Cerebellar nuclear complex (tissue), 1 donor: ENCODE measurements around the gene CDCP1.

Experiments
- DNase-seq, 2 experiments: peaks; one replicate each; lab custom pipeline; 2025; lab: John Stamatoyannopoulos, UW

Gene CDCP1, protein sequence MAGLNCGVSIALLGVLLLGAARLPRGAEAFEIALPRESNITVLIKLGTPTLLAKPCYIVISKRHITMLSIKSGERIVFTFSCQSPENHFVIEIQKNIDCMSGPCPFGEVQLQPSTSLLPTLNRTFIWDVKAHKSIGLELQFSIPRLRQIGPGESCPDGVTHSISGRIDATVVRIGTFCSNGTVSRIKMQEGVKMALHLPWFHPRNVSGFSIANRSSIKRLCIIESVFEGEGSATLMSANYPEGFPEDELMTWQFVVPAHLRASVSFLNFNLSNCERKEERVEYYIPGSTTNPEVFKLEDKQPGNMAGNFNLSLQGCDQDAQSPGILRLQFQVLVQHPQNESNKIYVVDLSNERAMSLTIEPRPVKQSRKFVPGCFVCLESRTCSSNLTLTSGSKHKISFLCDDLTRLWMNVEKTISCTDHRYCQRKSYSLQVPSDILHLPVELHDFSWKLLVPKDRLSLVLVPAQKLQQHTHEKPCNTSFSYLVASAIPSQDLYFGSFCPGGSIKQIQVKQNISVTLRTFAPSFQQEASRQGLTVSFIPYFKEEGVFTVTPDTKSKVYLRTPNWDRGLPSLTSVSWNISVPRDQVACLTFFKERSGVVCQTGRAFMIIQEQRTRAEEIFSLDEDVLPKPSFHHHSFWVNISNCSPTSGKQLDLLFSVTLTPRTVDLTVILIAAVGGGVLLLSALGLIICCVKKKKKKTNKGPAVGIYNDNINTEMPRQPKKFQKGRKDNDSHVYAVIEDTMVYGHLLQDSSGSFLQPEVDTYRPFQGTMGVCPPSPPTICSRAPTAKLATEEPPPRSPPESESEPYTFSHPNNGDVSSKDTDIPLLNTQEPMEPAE

DNA sequence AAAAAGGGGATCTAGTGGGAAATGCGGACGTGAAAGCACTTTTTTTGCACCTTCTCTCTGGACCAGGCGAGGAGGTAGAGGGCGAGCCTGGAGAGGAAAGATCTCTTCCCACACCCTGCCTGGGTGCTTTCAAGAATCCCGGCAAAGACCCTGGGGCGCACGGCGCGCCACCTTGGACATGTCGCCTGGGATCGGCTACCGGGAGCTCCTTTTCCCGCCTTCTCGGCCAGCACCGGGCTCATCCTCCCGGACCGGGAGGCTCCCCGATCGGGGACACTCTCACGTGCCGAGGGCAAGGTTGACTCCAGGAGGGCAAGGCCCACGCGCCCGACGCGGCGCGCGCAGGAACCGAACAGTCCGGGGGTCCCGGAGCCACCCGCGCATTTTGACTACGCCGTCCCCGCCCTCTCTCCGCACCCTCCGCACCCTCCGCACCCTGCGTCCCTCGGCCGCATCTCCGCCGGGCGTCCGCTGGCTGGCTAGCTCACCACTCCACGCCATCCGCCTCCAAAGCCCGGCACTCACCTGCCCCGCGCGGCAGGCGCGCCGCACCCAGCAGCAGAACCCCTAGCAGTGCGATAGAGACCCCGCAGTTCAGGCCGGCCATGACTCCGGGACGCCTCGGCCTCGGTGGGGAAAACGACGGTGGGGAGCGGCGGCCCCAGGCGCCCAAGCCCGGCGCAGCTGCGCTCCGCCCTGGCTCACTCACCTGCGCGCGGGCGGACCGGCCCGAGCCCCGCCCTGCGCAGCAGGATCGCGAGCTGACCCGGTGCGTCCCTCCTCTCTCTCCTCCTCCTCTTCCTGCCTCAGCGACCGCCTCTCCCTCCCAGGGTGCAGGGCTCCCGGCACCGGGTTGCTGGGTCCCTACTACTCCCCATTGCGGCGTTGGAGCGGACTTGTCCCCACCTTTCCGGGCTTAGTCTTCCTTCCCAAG is at the start of gene CDCP1:
TSS of gene CDCP1 (minus strand) at position 698 of the 934 bp plus-strand sequence. CDS start at position 607, 91 bp downstream.
- no peak for DNase-seq

DNA sequence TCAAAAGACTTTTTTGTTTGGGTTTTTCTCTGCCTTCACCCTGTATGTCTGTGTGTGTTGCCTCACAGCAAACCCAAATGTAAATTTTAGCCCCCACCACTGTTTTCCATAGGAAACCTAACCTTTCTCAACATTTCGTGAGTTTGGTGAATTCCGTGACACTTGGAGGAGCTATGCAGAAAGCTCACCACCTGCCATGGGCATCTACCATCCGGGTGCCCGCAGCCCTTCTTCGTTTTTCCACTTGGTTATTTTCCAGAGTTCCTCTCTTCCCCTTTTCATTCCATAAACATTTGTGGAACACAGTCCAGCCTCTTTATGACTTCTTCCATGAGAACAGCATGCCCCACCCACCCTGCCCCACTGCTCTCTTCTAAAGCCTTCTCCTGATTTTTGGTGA is 48.6 kb upstream of the CDCP1 start:
- no peak for DNase-seq

DNA sequence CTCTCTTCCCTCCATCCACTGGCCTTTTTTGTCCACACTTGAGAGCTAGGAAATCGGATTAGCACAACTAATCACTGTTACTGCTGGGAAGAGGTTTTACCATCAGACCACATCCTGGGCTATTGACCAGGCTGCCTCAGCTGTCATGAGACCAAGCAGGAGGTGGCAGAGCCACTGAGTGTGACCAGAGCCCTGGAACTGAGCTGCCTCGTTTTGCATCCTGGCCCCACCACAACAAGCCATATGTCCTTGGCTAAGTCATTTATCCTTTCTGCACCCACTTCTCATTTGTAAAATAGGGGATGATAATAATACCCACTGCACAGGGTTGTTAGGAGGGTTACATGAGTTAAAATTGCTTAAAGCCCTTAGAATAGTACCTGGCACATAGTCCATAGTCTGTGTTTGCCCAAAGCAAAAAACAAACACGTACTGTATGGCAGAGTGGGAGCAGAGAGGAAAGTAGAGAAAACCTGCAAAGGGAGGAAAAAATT is 45.8 kb upstream of the CDCP1 start:
- DNase-seq = no peak

DNA sequence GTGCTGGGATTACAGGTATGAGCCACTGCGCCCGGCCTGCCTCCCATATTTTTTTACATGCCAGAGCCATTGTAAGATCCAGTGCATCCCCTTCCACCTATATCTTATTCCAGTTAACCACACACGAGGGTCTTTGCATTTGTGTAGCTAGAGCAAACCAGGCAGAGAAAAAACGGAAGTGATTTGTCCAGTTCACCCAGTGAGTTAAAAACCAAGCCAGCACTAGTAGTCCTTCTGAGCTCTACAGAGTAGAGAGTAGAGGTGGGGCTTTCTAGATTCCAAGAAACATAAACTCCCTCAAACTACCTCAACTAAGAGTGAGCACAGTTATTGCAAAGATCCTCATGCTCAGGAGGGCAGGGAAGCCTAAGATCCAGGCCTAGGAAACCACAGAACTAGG is 45.2 kb upstream of the CDCP1 start:
- no peak for DNase-seq

DNA sequence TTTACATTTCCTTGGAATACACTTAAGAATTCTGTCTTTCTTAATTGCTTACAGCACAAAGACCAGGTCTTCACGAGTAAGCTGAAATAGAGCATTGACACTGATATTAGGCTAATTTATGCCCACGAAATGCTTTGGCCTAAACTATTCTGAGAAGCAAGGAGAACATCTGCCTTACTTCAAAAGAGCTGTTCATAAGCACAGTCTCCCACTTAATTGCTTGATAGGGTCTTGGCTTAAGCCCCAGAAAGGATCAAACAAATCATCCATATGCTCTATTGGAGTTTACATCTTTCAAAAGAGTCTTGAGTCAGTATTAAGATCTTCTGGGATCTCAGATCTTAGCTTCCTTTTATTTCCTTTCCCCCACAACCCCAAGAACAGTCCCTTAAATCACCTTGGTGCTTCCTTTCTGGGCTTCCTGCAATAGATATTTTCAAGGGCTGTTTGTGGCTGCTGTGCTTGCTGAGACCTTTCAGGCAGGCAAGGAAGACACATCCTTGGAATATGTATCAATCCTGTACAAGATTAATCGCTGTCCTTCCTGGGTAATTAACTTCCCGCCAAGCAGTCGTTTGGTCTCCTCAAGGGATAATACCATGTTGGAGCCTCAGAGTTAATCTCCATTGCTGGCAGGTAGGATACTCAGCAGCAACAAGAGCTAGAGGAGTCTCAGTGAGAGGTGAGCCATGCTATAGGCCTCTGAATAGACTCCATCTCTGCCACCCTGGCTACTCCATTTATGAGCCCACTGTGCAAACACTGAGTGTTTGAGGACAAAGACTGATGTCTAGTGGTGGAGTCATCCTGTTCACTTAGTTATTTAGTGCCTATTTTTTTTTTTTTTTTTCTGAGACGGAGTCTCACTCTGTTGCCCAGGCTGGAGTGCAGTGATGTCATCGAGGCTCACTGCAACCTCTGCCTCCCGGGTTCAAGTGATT is 42.8 kb upstream of the CDCP1 start:
- no peak for DNase-seq

DNA sequence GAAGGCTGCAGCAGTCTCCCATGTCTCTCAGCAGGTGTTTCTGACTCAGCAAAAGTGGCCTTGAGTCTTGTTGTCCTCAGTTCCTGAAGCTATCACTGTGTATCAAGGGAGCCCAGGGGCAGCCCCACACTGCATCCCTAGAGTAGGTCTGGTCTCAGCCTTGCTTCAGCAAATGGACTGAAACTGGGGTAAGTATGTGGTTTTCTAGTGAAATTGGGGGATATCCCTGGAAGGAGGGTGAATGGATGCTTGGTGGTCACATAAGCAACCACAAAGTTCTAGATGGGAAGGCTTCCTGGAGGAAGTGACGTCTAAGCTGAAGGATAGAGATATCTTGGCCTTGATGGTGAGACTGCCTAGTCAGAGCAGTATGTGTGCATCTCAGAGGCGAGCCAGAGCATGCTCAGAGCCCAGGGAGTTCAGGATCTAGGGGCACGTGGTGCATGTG is 41.5 kb upstream of the CDCP1 start:
- no peak for DNase-seq

DNA sequence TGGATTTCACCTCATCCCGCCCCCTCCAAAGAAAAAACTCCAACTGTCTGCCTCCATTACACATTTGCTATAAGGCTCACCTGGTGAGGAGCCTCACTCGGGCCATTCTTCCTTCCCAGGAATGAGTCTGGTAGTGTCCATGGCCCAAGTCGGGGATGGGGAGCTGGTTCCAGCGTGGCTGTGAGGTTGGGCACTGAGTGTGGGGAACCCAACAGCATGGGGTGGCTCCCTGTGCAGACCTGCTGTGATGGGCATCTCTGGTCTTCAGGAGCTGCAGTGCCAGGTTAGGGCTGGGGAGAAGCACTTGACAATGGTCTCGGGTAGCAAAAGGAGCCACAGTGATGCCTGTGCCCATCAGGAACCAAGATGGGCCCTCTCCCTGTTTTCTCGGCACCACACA is 40.7 kb upstream of the CDCP1 start:
- no peak for DNase-seq

DNA sequence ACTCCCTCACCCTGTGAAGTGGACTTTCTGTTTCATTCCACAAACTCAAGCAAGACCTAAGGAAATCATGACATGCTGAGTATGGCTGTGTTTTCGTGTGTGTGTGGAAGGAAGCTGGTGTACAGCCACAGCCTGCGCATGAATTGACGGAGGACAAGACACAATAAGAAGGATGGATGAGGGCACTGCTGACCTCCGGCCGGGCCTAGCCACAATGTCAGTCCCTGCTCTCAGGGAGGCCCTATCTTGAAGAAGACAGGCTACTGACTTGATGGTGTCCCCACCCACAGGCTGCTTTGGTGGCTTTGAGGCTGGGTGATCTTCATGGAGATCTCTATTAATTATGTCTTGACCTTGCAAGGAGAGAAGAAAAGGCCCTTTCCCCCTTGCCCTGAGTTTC is 39.3 kb upstream of the CDCP1 start:
- no peak for DNase-seq

DNA sequence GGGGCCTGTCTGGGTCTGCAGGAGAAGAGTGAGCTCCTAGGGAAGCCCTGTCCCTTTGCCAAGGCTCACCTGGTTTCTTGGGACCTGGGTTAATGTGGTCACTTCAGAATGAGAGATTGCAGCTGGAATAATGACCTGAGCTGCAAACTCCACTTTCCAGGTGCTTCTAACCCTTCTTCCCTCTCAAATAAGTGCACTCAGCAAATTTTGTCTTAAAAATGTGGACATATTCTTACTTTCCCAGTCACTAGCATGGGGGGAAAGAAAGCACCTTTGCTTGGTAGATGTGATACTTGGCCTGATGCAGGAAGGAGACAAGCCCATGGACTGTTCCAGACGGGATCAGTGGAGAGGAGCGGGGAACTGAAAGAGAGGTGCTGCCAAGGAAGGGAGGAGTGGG is 38.9 kb upstream of the CDCP1 start:
- DNase-seq = no peak

DNA sequence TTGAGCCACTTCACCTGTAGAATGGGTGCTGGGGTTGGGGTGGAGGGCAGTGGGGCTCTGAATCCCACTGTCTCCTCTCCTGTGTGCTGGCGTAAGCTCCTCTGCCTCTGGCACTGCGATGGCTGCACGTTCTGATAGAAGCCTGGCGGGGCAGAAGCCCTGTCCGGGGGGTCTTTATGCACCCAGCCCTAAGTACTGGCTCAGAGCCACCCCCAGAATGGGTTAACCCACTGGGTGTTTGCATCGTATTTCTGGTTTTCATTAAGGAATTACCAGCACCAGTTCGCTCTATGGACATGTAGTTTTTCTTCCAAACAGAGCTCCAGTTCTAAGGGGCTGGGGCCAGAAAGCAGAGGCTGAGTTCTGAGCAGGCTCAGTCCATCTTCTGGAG is 37.7 kb upstream of the CDCP1 start:
- DNase-seq = no peak

DNA sequence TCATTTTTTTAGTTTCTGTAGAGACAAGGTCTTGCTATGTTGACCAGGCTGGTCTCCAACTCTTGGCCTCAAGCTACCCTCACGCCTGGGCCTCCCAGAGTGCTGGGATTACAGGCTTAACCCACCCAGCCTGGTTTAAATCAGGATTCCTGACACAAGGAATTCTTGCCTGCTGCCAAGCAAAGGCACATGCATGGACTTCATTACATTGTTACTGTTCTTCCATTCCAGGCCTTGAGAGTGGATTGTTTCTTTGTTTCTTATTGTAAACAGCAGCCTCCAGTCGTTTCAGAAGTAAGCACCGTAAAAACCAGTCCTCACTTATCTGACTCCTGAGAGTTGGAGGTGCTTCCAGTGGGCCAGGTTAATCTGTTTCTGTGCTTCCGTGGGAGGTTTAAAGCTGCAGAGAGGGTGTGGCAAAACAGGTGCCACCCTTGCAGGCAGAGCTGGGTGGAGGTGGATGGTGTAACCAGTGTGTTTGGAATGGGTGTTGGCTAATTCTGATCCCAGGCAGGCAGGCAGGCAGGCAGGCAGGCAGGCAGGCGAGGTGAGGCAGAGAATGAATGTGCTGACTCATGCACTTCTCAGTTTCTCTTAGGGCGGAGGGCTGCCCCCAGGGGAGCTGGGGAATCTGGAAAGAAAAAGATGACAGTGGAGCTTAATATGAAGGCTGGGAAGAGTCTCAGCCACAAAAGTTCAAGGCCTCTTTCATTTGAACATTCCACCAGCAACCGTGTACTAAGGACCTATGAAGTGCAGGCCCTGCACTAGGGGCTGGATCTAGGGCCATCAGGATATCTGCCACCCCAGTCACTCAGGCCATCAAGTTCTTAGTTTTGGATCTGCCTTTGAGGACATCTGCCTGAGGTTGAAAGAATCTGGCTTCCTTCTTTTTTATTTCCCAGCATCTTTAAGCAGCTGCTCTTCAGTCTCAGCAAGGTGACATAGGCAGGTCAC is 37.0 kb upstream of the CDCP1 start:
- no peak for DNase-seq

DNA sequence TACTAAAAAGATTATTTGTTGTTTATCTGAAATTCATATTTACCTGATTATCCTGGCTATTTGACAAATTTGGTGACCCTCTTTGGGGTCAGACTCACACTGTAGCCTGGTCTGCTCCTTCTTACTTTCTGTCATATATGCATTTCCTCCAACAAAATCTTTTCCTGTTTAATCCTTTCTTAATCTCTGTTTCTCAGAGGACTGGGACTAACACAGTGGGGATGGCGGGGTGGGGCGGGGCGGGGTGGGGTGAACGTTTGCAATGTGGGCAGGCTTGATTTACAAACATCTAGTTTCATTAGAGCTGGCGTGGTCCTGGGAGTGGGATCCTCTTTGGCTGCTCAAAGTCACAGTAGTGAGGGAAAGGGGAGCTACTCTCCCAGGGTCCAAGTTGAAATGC is 35.3 kb upstream of the CDCP1 start:
- DNase-seq = no peak

DNA sequence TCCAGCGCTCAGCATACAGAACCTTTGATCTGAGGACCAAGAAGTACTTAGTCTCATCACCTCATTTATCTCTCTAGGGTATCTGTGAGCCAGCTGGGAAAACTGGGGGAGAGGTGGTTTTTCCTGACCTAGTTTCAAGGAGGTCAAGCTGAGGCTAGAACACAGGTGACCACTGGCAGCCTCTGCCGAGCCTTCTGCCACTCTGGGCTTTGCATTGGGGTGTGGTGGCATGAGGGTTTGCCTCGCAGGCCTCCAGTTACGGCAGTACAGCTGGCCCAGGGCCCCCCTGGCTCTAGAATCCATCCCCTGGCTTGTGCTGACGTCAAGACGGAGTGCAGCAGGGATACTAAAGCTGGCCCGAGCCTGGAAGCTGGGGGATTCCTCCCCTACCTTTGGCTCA is 34.7 kb upstream of the CDCP1 start:
- DNase-seq = no peak

DNA sequence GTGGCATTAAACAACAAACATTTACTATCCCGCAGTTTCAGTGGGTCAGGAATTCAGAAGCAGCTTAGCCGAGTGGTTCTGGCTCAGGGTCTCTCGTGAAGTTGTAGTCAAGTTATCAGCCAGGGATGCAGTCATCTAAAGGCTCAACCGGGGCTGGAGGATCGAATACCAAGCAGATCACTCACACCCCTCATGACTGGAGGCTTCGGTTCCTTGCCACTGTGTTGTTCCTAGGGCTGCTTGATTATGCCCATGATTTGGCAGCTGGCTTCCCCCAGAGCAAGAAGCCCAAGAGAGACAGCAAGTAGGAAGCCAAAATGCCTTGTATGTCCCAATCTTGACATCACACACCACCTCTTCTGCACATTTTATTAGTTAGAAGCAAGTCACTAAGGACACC is 33.9 kb upstream of the CDCP1 start:
- DNase-seq = no peak

DNA sequence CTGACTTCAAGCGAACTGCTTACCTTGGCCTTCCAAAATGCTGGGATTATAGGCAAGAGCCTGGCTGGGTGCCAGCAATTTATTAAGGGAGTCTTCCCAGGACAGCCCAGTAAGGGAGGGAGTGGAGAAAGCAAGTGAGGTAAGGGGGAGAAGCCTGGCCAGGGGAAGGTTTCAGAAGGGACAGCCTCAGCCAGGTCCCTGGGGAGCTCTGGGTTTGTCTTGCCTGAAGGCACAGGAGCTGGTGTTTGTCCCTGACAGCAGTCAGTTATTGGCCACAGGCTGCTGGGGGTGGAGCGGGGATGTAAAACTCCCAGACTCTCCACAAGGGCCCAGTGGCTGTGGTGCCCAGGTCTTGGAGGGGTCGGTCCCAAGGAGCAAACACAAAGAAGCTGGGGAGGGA is 33.0 kb upstream of the CDCP1 start:
- no peak for DNase-seq

DNA sequence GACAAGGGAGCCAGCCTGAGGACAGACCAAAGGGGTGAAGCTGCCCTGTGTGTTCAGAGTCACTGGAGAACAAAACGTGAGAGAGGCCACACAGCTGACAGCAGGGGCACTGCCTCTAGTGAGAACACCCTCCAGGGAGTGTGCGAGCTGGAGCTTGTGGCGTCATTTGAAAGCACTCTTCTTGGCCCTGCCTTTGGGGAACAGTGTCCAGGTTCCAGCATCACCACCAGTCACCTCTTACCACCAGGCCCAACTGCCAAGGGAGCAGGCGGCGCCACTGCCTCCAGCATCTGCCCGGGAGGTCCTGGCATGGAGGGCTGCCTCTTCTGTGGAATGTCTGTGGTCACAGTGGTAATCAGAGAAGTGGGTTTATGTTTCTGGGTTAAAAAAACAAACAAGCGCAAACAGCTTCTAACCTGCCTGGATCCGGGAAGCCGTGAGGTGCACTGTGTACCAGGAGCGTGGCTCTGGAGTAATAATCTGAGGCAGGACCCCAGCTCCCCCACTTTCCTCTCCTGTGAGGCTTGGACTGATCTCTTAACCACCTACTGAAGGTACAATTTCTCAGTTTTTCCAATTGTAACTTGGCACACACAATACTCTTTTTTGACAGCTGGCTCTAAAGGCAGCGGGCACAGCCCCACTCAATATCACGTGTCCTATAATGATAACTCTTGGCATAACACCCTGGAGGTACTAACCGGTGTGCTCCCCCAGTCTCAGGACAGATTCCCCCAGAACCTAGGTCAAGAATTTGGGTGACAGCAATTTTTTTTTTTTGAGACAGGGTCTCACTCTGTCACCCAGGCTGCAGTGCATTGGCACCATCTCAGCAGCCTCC is 32.2 kb upstream of the CDCP1 start:
- no peak for DNase-seq

DNA sequence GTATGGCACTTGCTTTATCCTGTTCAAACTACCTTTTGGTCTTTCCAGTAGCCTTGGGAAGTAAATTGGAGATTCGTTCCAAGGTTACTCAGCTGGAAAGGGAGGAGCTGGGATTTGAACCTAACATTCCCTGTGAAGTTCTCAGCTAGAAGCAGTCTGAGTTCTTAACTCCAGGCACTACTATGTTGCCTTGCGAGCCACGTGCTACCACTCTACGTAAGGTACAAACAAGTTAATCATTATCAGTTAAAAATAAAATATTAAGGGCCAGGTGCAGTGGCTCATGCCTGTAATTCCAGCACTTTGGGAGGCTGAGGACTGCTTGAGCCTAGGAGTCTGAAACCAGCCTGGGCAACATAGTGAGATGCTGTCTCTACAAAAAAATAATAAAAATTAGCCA is 30.7 kb upstream of the CDCP1 start:
- no peak for DNase-seq

DNA sequence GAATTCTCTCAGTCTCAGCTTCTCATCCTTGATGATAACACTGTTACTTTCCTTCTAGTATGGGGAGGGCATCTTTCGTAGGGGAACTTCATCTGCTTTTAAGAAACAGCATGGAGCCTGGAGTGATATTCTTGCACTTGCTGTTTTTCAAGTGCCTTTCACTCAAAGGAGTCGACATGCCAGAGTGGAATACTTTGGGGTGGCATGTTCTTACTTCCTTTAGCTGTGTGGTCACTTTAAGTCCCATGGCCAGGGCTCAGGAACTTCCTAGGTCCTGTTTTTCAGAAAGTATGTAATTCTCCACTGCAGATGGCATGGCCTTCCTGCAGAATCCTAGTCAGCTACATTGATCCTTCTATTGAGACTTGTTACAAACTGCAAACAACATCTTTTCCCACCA is 28.1 kb upstream of the CDCP1 start:
- DNase-seq = no peak

DNA sequence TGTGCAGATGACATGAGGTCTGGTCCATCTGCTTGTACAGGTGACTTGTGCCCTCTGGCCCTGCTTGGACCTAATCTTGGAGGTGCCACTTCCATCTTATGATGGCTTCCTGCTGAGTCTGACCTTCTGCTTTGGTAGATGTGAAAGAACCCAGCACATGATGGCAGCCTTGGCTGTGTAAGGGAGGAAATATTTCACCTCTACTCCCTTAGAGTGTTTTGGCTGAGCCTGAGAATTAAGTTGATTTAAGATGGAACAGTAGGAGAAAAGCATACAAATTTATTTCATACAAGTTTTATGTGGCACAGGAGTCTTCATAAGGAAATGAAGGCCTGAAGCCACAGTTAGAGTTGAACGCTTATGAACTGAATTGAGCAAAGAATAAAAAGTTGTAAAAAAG is 27.6 kb upstream of the CDCP1 start:
- DNase-seq = no peak
